NCI-H2171 (cell line): Measurements from ENCODE around the gene VDR.
A peak's percentile ranks its signal among the peaks of the same experiment; 100 is the strongest.

Experiments
- DNase-seq: peaks from one replicate; lab custom pipeline; 2025; lab: John Stamatoyannopoulos, UW

The VDR gene

GRCh38 chr12:47904713-47905709 lies at the start of gene VDR:
TSS of gene VDR (minus strand) at chr12:47904994. CDS start at chr12:47879113, 25,881 bp downstream.
- peak; percentile 75 for DNase-seq

- no peak for DNase-seq
Measured at GRCh38 chr12:47954058-47954457, 49.3 kb upstream of the VDR start.

GRCh38 chr12:47950856-47951468 lies 46.2 kb upstream of the VDR start:
- DNase-seq: no peak

- DNase-seq: peak; percentile 39
Measured at GRCh38 chr12:47949441-47950341, 44.9 kb upstream of the VDR start.

GRCh38 chr12:47947341-47947740 lies 42.5 kb upstream of the VDR start:
- no peak for DNase-seq

- no peak for DNase-seq
Measured at GRCh38 chr12:47946413-47947323, 41.9 kb upstream of the VDR start.

- DNase-seq: no peak
Measured at GRCh38 chr12:47945341-47945728, 40.5 kb upstream of the VDR start.

- DNase-seq: no peak
Measured at GRCh38 chr12:47944685-47945340, 40.0 kb upstream of the VDR start.

GRCh38 chr12:47943623-47944340 lies 39.0 kb upstream of the VDR start:
- DNase-seq: no peak

GRCh38 chr12:47942614-47943225 lies 37.9 kb upstream of the VDR start:
- DNase-seq: no peak

GRCh38 chr12:47941871-47942613 lies 37.2 kb upstream of the VDR start:
- no peak for DNase-seq

GRCh38 chr12:47941475-47941780 lies 36.6 kb upstream of the VDR start:
- no peak for DNase-seq

GRCh38 chr12:47940773-47941474 lies 36.1 kb upstream of the VDR start:
- no peak for DNase-seq

GRCh38 chr12:47939009-47939601 lies 34.3 kb upstream of the VDR start:
- DNase-seq: no peak

GRCh38 chr12:47938594-47938993 lies 33.8 kb upstream of the VDR start:
- no peak for DNase-seq

- no peak for DNase-seq
Measured at GRCh38 chr12:47938093-47938492, 33.3 kb upstream of the VDR start.

- DNase-seq: peak; percentile 4
Measured at GRCh38 chr12:47935184-47935583, 30.4 kb upstream of the VDR start.

- no peak for DNase-seq
Measured at GRCh38 chr12:47931187-47931586, 26.4 kb upstream of the VDR start.
